Measurements from ENCODE around the gene LRIG1. TPM values are rescaled to one million over a fixed set of nuclear protein-coding genes. Genes with fewer than 3 reads are reported as not detected.

LRIG1 gene
- total and polyA plus RNA-seq, 2 of the 8 experiments (the other 6 are each of a cell fraction or from before 2014, with no cell fraction given) = 78.1 to 88.7 TPM

- TF ChIP-seq ATF2 (IDR thresholded peaks at IDR 0.05; ENCODE audit: low read length) = no peak
- no peak for TF ChIP-seq BRCA1 (IDR thresholded peaks at IDR 0.05; ENCODE audit: low read depth, low read length)
- TF ChIP-seq RAD21 (IDR thresholded peaks at IDR 0.05 in 1 of 2, conservative IDR thresholded peaks at IDR 0.05 in 1 of 2; ENCODE audit: low read depth in 2 of 2, low read length in 2 of 2) = no peak
- no peak for TF ChIP-seq KDM5A (IDR thresholded peaks at IDR 0.05; ENCODE audit: low read length)
- TF ChIP-seq RFX5 (IDR thresholded peaks at IDR 0.05; ENCODE audit: borderline replicate concordance, low read depth, low read length) = no peak
- no peak for TF ChIP-seq EGR1 (IDR thresholded peaks at IDR 0.05; ENCODE audit: borderline replicate concordance, low read depth, low read length)
- TF ChIP-seq SIRT6 (IDR thresholded peaks at IDR 0.05; ENCODE audit: low read length) = no peak
Observed at GRCh38 chr3:66396161-66396760, 104.6 kb downstream of the LRIG1 start (continued).
